ENCODE data around the gene CPHXL2.
A peak's percentile ranks its signal among the peaks of the same experiment; 100 is the strongest.

Gene CPHXL2

DNA sequence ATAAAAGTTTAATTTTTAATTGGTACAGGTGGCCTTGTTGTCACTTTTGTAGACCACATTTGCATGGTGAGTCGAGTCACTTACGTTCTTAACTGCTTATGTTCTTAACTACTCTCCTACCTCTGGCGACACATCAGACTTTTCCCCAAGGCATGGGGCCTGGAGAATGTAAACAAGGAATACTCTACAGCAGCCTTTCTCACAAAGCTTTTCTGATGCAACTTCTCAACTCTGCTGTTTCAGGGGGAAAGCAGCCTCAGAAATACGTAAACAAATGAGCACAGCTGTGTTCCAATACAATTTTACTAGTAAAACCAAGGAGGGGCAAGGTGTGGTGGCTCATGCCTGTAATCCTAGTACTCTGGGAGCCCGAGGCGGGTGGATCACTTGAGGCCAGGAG lies 36.2 kb downstream of the CPHXL2 start:
- DNase-seq (ENCODE audit: low spot score): no peak

DNA sequence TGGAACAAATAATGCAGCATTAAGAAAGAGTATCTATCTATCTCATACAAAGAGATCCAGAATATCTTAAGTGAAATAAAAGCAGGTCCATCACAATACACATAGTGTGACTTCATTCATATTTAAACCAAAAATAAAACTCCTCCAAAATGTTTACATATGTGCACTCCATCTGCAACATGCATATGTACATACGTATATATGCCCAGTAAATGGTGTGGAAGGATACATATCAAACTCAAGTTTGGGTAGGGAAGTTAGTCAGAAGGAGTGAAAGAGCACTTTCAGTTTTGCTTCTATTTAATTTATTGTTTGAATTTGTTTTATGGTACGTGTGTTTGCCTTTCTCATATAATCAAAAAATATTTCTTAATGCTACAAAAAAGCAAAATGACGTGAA lies 41.8 kb downstream of the CPHXL2 start:
- DNase-seq (ENCODE audit: low spot score): no peak

- no peak for DNase-seq (ENCODE audit: low spot score)
Observed at GRCh38 chr16:75632857-75633256, 44.0 kb downstream of the CPHXL2 start.

DNA sequence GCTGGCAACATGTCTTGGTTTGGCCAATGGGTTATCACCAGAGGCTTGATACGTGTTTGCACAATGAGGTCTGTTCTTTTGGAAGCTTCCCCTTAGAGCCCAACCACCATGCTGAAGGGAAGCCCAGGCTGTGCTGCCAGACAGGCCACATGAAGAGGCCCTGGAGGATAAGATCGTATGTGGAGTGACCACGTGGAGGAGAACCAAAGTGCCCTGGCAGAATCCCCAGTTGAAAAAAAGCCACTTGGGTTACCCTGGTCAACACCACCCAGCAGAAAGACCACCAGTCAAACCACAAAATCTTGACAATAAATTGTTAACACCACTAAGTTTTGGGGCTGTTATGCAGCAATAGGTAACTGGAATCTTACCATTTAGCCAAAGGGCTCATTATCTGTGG lies 46.8 kb downstream of the CPHXL2 start:
- no peak for DNase-seq (ENCODE audit: low spot score)

- no peak for DNase-seq (ENCODE audit: low spot score)
Observed at GRCh38 chr16:75629132-75629531, 47.7 kb downstream of the CPHXL2 start.

DNA sequence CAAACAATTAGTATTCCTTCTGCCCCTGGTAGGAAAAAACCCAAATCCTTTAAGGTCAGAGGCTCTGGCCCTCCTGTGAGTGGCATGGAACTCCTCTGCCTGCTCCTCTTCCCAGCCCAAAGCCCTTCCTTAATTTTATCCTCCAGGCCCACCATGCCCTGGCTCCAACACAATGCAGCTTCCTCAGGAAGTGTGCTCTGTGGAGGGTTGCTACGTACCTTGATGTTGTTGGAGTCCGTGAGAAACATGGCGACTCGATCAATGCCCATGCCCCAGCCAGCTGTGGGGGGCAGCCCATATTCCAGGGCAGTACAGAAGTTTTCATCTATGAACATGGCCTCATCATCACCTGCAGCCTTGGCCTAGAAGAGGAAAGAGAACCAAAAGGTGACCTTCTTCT lies 48.5 kb downstream of the CPHXL2 start:
- no peak for DNase-seq (ENCODE audit: low spot score)

DNA sequence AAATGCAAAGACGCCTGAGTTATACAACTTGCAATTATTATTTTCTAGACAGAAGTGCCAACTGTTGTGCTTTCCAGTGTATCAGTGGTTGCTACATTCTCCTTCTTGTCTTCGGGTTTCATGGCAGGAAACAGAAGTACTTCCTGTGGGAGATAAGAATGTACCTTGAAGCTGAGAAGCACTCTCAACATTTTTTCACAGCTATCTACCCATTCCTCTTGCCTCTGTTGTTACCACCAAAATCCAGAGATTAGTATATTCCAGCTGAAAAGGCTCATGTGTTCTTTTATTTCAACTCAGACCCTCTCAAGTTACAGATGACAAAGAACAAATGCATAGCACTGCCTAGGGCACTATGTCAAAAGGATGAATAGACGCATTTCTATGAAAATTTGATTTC lies 49.0 kb downstream of the CPHXL2 start:
- no peak for DNase-seq (ENCODE audit: low spot score)

DNA sequence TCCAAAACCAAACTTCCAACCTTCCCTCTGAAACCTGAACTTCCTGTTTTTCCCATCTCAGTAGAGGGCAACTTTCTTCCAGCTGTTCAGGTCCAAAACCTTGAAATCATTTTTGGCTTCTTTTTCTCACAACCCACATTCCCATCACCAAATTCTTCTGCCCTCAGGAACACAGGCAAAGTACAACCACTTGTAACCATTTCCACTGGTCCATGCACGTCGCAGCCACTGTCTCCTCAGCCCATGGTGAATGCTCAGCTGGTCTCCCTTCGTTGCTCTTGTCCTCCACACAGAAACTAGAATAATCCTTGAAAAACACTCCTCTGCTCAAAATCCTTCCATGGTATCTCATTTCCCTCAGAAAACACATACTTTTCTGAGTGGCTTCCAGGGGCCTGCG lies 50.0 kb downstream of the CPHXL2 start:
- DNase-seq (ENCODE audit: low spot score): no peak

DNA sequence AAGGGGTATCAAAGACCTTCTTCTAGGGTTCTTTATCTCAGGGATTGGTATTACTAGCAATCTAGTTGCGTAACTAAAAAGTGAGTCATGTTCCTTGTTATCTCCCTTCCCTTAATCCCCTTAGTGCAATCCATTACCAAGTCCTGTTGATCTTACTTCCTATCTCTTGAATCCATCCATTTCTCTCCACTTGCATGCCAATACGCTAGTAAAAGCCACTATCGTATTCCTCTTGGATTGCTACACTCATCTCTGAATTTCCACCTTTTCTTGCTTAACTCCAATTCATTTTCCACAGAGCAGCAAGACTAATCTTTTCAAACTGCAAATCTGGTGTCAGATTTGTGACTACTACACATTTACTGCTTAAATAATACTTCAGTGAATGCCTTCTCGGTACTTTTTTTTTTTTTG lies 51.9 kb downstream of the CPHXL2 start:
- no peak for DNase-seq (ENCODE audit: low spot score)

DNA sequence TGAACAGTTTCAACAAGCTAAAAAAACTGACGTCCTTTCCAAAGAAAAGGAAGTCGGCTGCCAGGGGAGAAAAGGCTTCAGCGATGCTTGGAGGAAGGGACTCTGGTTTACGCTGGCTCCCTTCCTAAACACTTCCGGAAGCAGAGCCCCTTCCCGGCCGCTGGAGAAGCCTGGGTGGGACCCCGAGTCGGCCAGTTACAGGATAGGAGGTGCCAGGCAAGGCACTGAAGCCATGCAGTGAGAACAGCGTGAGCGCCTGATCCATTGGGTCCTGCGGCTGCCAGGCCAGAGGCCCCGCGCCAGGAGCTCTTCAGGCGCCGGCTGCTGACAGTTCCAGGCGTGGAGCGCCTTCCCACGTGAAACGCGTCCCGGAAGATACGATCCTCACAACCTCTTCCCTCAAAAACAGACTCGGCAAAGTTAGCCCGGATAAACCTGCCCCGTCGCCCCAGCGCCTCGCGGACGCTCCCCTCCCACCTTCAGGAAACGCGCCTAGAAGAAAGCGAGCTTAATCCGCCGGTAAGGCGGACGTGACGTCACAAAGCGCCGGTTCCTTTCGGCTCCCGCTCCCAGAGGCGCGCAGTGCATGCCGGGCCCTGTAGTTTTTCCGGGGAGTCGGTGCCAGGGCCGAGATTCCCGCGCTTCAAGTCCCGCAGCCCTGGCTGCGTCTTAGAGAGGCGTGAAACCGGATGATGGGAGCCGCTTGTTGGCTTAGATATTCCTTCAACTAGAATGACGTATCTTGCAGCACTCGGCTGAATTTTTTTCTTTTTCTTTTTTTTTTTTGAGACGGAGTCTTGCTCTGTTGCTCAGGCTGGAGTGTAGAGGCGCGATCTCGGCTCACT lies 53.8 kb downstream of the CPHXL2 start, which contains the start of gene ADAT1:
TSS of gene ADAT1 (minus strand) at position 521 of the 845 bp plus-strand sequence. CDS start 2,482 bp downstream, outside the sequence.
- peak; percentile 97 for DNase-seq (ENCODE audit: low spot score)

- DNase-seq (ENCODE audit: low spot score): peak; percentile 28
Observed at GRCh38 chr16:75621170-75621477, 55.7 kb downstream of the CPHXL2 start.

DNA sequence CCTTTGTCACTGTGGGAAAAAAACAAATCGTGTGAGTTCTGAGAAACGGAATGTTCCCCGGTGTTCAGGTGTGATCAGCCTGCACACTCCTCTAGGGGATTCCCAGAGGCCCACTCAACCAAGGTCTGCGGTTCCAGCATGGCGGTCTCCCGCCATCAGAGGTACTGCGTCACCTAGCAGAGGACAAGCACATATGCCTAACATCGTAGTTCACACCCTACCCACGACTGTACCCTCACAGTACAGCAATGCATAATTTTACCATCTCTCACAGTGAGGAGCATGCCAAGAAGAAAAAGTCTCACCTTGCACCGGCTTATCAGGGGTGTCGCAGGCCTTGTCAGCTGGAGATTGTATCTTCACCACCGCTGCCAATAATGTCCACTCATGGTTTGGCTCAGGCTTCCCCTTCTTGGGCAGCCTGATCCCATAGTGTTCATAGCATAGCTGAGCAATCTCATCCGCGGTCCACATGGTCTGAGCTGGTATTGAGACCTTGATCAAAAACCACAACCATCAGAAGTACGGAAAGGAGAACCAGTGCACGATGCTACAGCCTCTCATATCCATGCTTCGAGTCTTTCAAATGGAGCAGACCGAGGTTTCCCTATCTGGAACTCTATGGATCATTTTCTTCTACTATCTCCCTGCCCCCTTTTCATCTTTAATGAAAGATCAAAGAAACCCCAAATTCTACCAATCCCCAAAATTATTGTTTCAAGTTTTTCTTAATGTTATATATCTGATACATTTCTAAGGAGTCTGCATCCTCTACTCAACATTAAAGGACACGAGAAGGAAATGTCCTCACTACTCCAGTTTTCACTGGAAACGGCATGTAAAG lies 56.3 kb downstream of the CPHXL2 start:
- no peak for DNase-seq (ENCODE audit: low spot score)

- DNase-seq (ENCODE audit: low spot score): no peak
Observed at GRCh38 chr16:75618780-75619179, 58.0 kb downstream of the CPHXL2 start.

DNA sequence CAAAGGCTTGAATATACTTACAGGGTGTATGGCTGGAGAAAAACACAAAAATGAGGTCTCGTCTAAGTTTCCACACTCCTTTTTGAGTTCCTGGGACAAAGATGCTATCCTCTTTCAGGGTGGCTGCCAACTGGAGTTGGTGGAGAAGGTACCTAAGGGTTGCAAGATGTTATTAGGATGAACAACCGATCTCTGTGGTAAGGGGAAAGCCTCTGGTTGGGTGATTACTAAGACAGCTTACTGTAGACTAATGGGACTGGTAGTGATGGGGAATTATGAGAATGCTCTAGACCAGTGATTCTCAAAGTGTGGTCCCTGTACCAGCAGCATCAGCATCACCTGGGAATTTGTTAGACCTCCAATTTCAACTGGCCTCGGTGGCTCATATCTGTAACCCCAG lies 59.7 kb downstream of the CPHXL2 start:
- no peak for DNase-seq (ENCODE audit: low spot score)

DNA sequence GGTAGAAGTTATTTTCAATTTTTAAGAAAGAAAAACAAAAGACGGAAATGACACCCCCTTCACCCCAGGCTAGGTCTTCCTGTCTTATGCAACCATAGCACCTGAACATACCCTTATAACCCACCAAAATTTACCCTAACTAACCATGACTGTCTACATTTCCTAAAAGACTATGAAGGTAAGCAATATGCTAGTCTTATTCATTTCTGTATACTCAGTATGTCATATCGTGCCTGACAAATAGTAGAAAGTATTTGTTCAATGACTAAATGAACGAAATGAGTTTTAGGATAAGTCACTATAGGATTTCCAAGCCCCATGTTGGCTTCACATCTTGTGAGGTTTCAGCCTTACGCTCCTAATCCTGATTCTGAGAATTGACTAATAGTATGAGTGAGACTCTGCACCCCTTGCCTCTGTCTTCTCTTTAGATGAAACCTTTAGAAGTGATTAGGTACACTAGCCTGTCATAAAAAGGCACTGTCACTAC lies 60.2 kb downstream of the CPHXL2 start:
- DNase-seq (ENCODE audit: low spot score): no peak

- DNase-seq (ENCODE audit: low spot score): no peak
Observed at GRCh38 chr16:75615619-75616018, 61.2 kb downstream of the CPHXL2 start.

DNA sequence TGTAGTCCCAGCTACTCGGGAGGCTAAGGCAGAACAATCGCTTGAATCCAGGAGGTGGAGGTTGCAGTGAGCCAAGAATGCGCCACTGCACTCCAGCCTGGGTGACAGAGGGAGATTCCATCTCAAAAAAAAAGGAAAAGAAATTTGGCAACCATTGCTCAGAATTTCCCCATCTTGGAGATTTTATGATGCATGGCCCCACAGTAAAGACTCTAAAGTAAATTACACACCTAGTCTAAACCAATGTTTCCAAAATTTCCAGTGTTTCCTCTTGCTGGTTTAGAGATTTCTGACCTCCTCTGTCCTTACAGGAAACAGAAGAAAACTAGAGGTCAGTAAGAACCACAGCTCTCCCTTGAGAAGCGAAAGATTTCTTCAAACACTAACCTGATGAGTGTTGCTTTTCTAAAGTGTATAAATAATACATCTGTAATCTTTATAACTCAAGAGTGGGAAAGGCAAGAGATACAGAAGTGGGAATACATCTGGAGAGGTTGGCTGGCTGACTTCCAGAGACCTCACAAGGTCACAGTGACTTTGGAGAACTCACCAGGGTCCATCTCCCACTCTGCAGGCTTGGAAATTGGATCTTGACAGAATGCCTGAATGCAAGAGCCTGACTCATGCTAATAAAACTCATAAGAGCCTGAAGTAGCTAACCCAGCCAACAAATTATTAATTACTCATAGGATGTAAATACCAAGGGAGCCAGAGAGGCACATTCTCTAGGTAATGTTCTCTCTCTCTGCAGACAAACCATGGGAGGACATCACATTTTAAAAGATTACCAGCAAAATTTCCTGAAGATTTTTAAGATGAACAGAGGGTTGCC lies 62.5 kb downstream of the CPHXL2 start:
- DNase-seq (ENCODE audit: low spot score): peak; percentile 67

All from kidney tubule cell (primary cell).